Measurements from ENCODE around the gene TVP23B.

Gene TVP23B

GRCh38 chr17:18854956-18855355, 74.0 kb downstream of the TVP23B start:
- no peak overlapping the region for H3K27ac ChIP-seq (ENCODE audit: low read length)
- no peaks in the 10 kb centered on the region for H3K9me3 ChIP-seq (ENCODE audit: control insufficient read depth in 2 of 2, low read length in 2 of 2)
- H3K4me1 ChIP-seq (ENCODE audit: control insufficient read depth, insufficient read depth, low read length): peaks cover 15% of the 10 kb centered on the region
- H3K36me3 ChIP-seq (ENCODE audit: control insufficient read depth in 2 of 2, insufficient read depth in 2 of 2, low read length in 2 of 2): no peaks in the 10 kb centered on the region
- no peak overlapping the region for H3K4me3 ChIP-seq (ENCODE audit: low read length in 2 of 2)
- H3K9ac ChIP-seq (ENCODE audit: low read length in 2 of 2): no peak overlapping the region
- H3K27me3 ChIP-seq (ENCODE audit: control insufficient read depth in 1 of 2, insufficient read depth in 2 of 2, low read length in 2 of 2): no peaks in the 10 kb centered on the region

GRCh38 chr17:18855831-18856569, 75.0 kb downstream of the TVP23B start:
- Histone ChIP-seq H3K27ac (ENCODE audit: low read length) (peak overlapping the region; percentile 75), H3K4me3 (ENCODE audit: low read length in 2 of 2) (peak overlapping the region; percentile 82 to 93), H3K36me3 (ENCODE audit: control insufficient read depth in 2 of 2, insufficient read depth in 2 of 2, low read length in 2 of 2) (no peaks in the 10 kb centered on the region), H3K27me3 (ENCODE audit: control insufficient read depth in 1 of 2, insufficient read depth in 2 of 2, low read length in 2 of 2) (no peaks in the 10 kb centered on the region), H3K9me3 (ENCODE audit: control insufficient read depth in 2 of 2, low read length in 2 of 2) (no peaks in the 10 kb centered on the region), H3K4me1 (ENCODE audit: control insufficient read depth, insufficient read depth, low read length) (peaks cover 15% of the 10 kb centered on the region), H3K9ac (ENCODE audit: low read length in 2 of 2) (peak overlapping the region; percentile 80 to 82)
